ENCODE data around the gene B3GNT2.
A peak's percentile ranks its signal among the peaks of the same experiment; 100 is the strongest.

The B3GNT2 gene

GRCh38 chr2:62204998-62205496, 9.1 kb downstream of the B3GNT2 start:
- peak overlapping the region; percentile 18 for H3K27ac Mint-ChIP-seq
- ATAC-seq (ENCODE audit: low read depth) (no peak), DNase-seq (ENCODE audit: low spot score in 2 of 2) (no peak)
- no peak overlapping the region for H3K4me3 Mint-ChIP-seq
- H3K9me3 Mint-ChIP-seq = no peaks in the 10 kb centered on the region
- no peaks in the 10 kb centered on the region for H3K27me3 Mint-ChIP-seq
- H3K36me3 Mint-ChIP-seq = peaks cover 9% of the 10 kb centered on the region
- peaks cover 52% of the 10 kb centered on the region for H3K4me1 Mint-ChIP-seq

GRCh38 chr2:62205554-62205953, 9.6 kb downstream of the B3GNT2 start:
- DNase-seq (ENCODE audit: low spot score in 2 of 2) (no peak), ATAC-seq (ENCODE audit: low read depth) (no peak)
- Mint-ChIP-seq H3K4me3 (no peak overlapping the region), H3K9me3 (no peaks in the 10 kb centered on the region), H3K27me3 (no peaks in the 10 kb centered on the region), H3K4me1 (peaks cover 48% of the 10 kb centered on the region), H3K27ac (no peak overlapping the region), H3K36me3 (peaks cover 9% of the 10 kb centered on the region)

- H3K4me3 Mint-ChIP-seq = no peak overlapping the region
- H3K27ac Mint-ChIP-seq = no peak overlapping the region
- peaks cover 44% of the 10 kb centered on the region for H3K4me1 Mint-ChIP-seq
- H3K27me3 Mint-ChIP-seq = no peaks in the 10 kb centered on the region
- peaks cover 12% of the 10 kb centered on the region for H3K36me3 Mint-ChIP-seq
- no peak for DNase-seq (ENCODE audit: low spot score in 2 of 2)
- H3K9me3 Mint-ChIP-seq = peaks cover 2% of the 10 kb centered on the region
- no peak for ATAC-seq (ENCODE audit: low read depth)
These were observed 10.1 kb downstream of the B3GNT2 start for GRCh38 chr2:62206024-62206423.

- Mint-ChIP-seq H3K27me3 (no peaks in the 10 kb centered on the region), H3K4me1 (peaks cover 41% of the 10 kb centered on the region), H3K36me3 (peaks cover 21% of the 10 kb centered on the region), H3K27ac (no peak overlapping the region), H3K4me3 (no peak overlapping the region), H3K9me3 (peaks cover 8% of the 10 kb centered on the region)
- no peak for DNase-seq (ENCODE audit: low spot score in 2 of 2)
- no peak for ATAC-seq (ENCODE audit: low read depth)
These were observed 11.6 kb downstream of the B3GNT2 start for GRCh38 chr2:62207491-62207890.

- Mint-ChIP-seq H3K9me3 (peaks cover 8% of the 10 kb centered on the region), H3K27me3 (no peaks in the 10 kb centered on the region), H3K4me3 (no peak overlapping the region), H3K4me1 (peaks cover 36% of the 10 kb centered on the region), H3K27ac (no peak overlapping the region), H3K36me3 (peaks cover 23% of the 10 kb centered on the region)
- no peak for DNase-seq (ENCODE audit: low spot score in 2 of 2)
- ATAC-seq (ENCODE audit: low read depth) = no peak
These were observed 12.3 kb downstream of the B3GNT2 start for GRCh38 chr2:62208074-62208757.

- H3K9me3 Mint-ChIP-seq = peaks cover 8% of the 10 kb centered on the region
- no peaks in the 10 kb centered on the region for H3K27me3 Mint-ChIP-seq
- H3K4me1 Mint-ChIP-seq = peaks cover 36% of the 10 kb centered on the region
- DNase-seq (ENCODE audit: low spot score in 2 of 2) = no peak
- H3K36me3 Mint-ChIP-seq = peaks cover 25% of the 10 kb centered on the region
- no peak overlapping the region for H3K4me3 Mint-ChIP-seq
- no peak for ATAC-seq (ENCODE audit: low read depth)
- no peak overlapping the region for H3K27ac Mint-ChIP-seq
These were observed 12.8 kb downstream of the B3GNT2 start for GRCh38 chr2:62208758-62209114.

- Mint-ChIP-seq H3K36me3 (peaks cover 30% of the 10 kb centered on the region), H3K27ac (no peak overlapping the region), H3K4me1 (peaks cover 43% of the 10 kb centered on the region), H3K4me3 (no peak overlapping the region), H3K27me3 (no peaks in the 10 kb centered on the region), H3K9me3 (peaks cover 8% of the 10 kb centered on the region)
- no peak for DNase-seq (ENCODE audit: low spot score in 2 of 2)
- ATAC-seq (ENCODE audit: low read depth) = no peak
These were observed 13.6 kb downstream of the B3GNT2 start for GRCh38 chr2:62209427-62209991.

GRCh38 chr2:62215306-62216064, 19.6 kb downstream of the B3GNT2 start:
- no peak for ATAC-seq (ENCODE audit: low read depth)
- Mint-ChIP-seq H3K27me3 (no peaks in the 10 kb centered on the region), H3K9me3 (peaks cover 8% of the 10 kb centered on the region), H3K36me3 (peaks cover 38% of the 10 kb centered on the region), H3K4me3 (no peak overlapping the region), H3K4me1 (peaks cover 38% of the 10 kb centered on the region), H3K27ac (no peak overlapping the region)
- DNase-seq (ENCODE audit: low spot score in 2 of 2) = no peak

- Mint-ChIP-seq H3K36me3 (peaks cover 35% of the 10 kb centered on the region), H3K27me3 (no peaks in the 10 kb centered on the region), H3K27ac (no peak overlapping the region), H3K4me3 (no peak overlapping the region), H3K9me3 (peaks cover 6% of the 10 kb centered on the region), H3K4me1 (peaks cover 43% of the 10 kb centered on the region)
- DNase-seq (ENCODE audit: low spot score in 2 of 2) (no peak), ATAC-seq (ENCODE audit: low read depth) (no peak)
These were observed 20.2 kb downstream of the B3GNT2 start for GRCh38 chr2:62216113-62216512.

GRCh38 chr2:62216616-62217015, 20.7 kb downstream of the B3GNT2 start:
- Mint-ChIP-seq H3K27me3 (no peaks in the 10 kb centered on the region), H3K4me3 (no peak overlapping the region), H3K36me3 (peaks cover 35% of the 10 kb centered on the region), H3K27ac (peak overlapping the region; percentile 24), H3K9me3 (peaks cover 5% of the 10 kb centered on the region), H3K4me1 (peaks cover 45% of the 10 kb centered on the region)
- ATAC-seq (ENCODE audit: low read depth) (no peak), DNase-seq (ENCODE audit: low spot score in 2 of 2) (no peak)

GRCh38 chr2:62217421-62217820, 21.5 kb downstream of the B3GNT2 start:
- peaks cover 35% of the 10 kb centered on the region for H3K36me3 Mint-ChIP-seq
- no peak for DNase-seq (ENCODE audit: low spot score in 2 of 2)
- H3K27me3 Mint-ChIP-seq = no peaks in the 10 kb centered on the region
- peak overlapping the region; percentile 24 for H3K27ac Mint-ChIP-seq
- H3K4me1 Mint-ChIP-seq = peaks cover 48% of the 10 kb centered on the region
- ATAC-seq (ENCODE audit: low read depth) = no peak
- H3K4me3 Mint-ChIP-seq = no peak overlapping the region
- no peaks in the 10 kb centered on the region for H3K9me3 Mint-ChIP-seq

GRCh38 chr2:62217970-62218369, 22.1 kb downstream of the B3GNT2 start:
- Mint-ChIP-seq H3K27ac (peak overlapping the region; percentile 50), H3K36me3 (peaks cover 37% of the 10 kb centered on the region)

GRCh38 chr2:62219407-62220159, 23.7 kb downstream of the B3GNT2 start:
- H3K9me3 Mint-ChIP-seq = no peaks in the 10 kb centered on the region
- DNase-seq (ENCODE audit: low spot score in 2 of 2) (no peak), ATAC-seq (ENCODE audit: low read depth) (no peak)
- H3K27ac Mint-ChIP-seq = peak overlapping the region; percentile 77
- H3K36me3 Mint-ChIP-seq = peaks cover 38% of the 10 kb centered on the region
- no peaks in the 10 kb centered on the region for H3K27me3 Mint-ChIP-seq
- no peak overlapping the region for H3K4me3 Mint-ChIP-seq
- peaks cover 37% of the 10 kb centered on the region for H3K4me1 Mint-ChIP-seq

More at GRCh38 chr2:62217970-62218369, 22.1 kb downstream of the B3GNT2 start:
- peaks cover 50% of the 10 kb centered on the region for H3K4me1 Mint-ChIP-seq
- no peak for ATAC-seq (ENCODE audit: low read depth)
- DNase-seq (ENCODE audit: low spot score in 2 of 2) = no peak
- no peak overlapping the region for H3K4me3 Mint-ChIP-seq
- no peaks in the 10 kb centered on the region for H3K27me3 Mint-ChIP-seq
- H3K9me3 Mint-ChIP-seq = no peaks in the 10 kb centered on the region

GRCh38 chr2:62221141-62221540, 25.2 kb downstream of the B3GNT2 start:
- H3K27ac Mint-ChIP-seq = peak overlapping the region; percentile 77
- no peaks in the 10 kb centered on the region for H3K9me3 Mint-ChIP-seq
- H3K36me3 Mint-ChIP-seq = peaks cover 46% of the 10 kb centered on the region
- peaks cover 32% of the 10 kb centered on the region for H3K4me1 Mint-ChIP-seq
- H3K27me3 Mint-ChIP-seq = no peaks in the 10 kb centered on the region
- ATAC-seq (ENCODE audit: low read depth) (no peak), DNase-seq (ENCODE audit: low spot score in 2 of 2) (no peak)
- no peak overlapping the region for H3K4me3 Mint-ChIP-seq
